Measurements from ENCODE around the gene HOXA4. TPM values are rescaled to one million over a fixed set of nuclear protein-coding genes. Genes with fewer than 3 reads are reported as not detected.

The HOXA4 gene
- total and polyA plus RNA-seq, 2 experiments from 2014 or later: 0.69 to 1.3 TPM

- H3K27ac ChIP-seq: no peak overlapping the region
- no peaks in the 10 kb centered on the region for H3K9me2 ChIP-seq (replicated peaks; ENCODE audit: insufficient read depth)
- TF ChIP-seq EZH2 (IDR thresholded peaks at IDR 0.05; ENCODE audit: borderline replicate concordance) (peak; percentile 98), EZH2phosphoT487 (IDR thresholded peaks at IDR 0.05; ENCODE audit: low read depth, severe bottlenecking, unreplicated experiment) (peak; percentile 42)
- TF ChIP-seq, protein P1, sequence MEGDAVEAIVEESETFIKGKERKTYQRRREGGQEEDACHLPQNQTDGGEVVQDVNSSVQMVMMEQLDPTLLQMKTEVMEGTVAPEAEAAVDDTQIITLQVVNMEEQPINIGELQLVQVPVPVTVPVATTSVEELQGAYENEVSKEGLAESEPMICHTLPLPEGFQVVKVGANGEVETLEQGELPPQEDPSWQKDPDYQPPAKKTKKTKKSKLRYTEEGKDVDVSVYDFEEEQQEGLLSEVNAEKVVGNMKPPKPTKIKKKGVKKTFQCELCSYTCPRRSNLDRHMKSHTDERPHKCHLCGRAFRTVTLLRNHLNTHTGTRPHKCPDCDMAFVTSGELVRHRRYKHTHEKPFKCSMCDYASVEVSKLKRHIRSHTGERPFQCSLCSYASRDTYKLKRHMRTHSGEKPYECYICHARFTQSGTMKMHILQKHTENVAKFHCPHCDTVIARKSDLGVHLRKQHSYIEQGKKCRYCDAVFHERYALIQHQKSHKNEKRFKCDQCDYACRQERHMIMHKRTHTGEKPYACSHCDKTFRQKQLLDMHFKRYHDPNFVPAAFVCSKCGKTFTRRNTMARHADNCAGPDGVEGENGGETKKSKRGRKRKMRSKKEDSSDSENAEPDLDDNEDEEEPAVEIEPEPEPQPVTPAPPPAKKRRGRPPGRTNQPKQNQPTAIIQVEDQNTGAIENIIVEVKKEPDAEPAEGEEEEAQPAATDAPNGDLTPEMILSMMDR (IDR thresholded peaks at IDR 0.05; ENCODE audit: poor library complexity): no peak
- WGBS (ENCODE audit: low lambda C conversion rate, missing lambda C conversion rate): 24% methylated on average over 48 of the region's 48 CpGs
- peak overlapping the region; percentile 79 for H3K4me2 ChIP-seq
- no peaks in the 10 kb centered on the region for H3K9me3 ChIP-seq (ENCODE audit: low read depth)
- H3K79me2 ChIP-seq: no peaks in the 10 kb centered on the region
- H3K4me3 ChIP-seq: peak overlapping the region; percentile 48
- H3K36me3 ChIP-seq (replicated peaks; ENCODE audit: insufficient read depth, low read depth): no peaks in the 10 kb centered on the region
- peaks cover 13% of the 10 kb centered on the region for H3K4me1 ChIP-seq (ENCODE audit: insufficient read depth)
- no peak for DNase-seq (ENCODE audit: low spot score)
- no peaks in the 10 kb centered on the region for H4K20me1 ChIP-seq (ENCODE audit: insufficient read depth, poor library complexity, severe bottlenecking)
- peaks cover 96% of the 10 kb centered on the region for H3K27me3 ChIP-seq
- H2AFZ ChIP-seq: peak overlapping the region; percentile 76
Observed at GRCh38 chr7:27154901-27155815, 24.6 kb upstream of the HOXA4 start.

DNA sequence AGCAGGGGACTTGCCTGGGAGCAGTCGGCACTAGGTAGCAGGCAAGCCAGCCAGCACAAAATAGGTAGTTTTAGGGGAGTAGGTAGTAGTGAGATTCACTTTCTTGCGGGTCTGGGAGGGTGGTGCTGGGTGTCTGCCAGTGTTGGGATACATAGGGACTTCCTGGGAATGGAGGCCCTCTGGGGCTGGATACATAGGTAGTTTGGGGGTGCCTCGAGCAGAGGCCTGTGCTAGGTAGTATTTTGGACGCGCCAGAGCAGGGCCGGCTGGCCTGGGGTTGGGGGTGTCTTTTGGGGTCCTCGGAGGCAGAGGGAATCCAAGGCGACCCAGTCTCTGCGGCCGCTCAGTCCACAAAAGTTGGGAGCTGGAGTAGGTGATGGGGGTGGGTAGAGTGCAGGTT is 23.8 kb upstream of the HOXA4 start:
- Histone ChIP-seq H3K27ac (no peak overlapping the region), H3K4me3 (no peak overlapping the region), H3K79me2 (no peaks in the 10 kb centered on the region), H3K4me1 (ENCODE audit: insufficient read depth) (peaks cover 13% of the 10 kb centered on the region), H4K20me1 (ENCODE audit: insufficient read depth, poor library complexity, severe bottlenecking) (no peaks in the 10 kb centered on the region), H3K27me3 (peaks cover 96% of the 10 kb centered on the region), H2AFZ (no peak overlapping the region), H3K4me2 (no peak overlapping the region), H3K9me2 (replicated peaks; ENCODE audit: insufficient read depth) (no peaks in the 10 kb centered on the region), H3K36me3 (replicated peaks; ENCODE audit: insufficient read depth, low read depth) (no peaks in the 10 kb centered on the region), H3K9me3 (ENCODE audit: low read depth) (no peaks in the 10 kb centered on the region)
- 60% methylated on average over 10 of the region's 10 CpGs for WGBS (ENCODE audit: low lambda C conversion rate, missing lambda C conversion rate)
- no peak for DNase-seq (ENCODE audit: low spot score)
- TF ChIP-seq EZH2phosphoT487 (IDR thresholded peaks at IDR 0.05; ENCODE audit: low read depth, severe bottlenecking, unreplicated experiment): no peak
- TF ChIP-seq, protein P1 (IDR thresholded peaks at IDR 0.05; ENCODE audit: poor library complexity): no peak
- TF ChIP-seq EZH2 (IDR thresholded peaks at IDR 0.05; ENCODE audit: borderline replicate concordance): no peak

- WGBS (ENCODE audit: low lambda C conversion rate, missing lambda C conversion rate): 61% methylated on average over 3 of the region's 3 CpGs
- H3K9me2 ChIP-seq (replicated peaks; ENCODE audit: insufficient read depth): no peaks in the 10 kb centered on the region
- H4K20me1 ChIP-seq (ENCODE audit: insufficient read depth, poor library complexity, severe bottlenecking): no peaks in the 10 kb centered on the region
- H3K79me2 ChIP-seq: no peaks in the 10 kb centered on the region
- H3K27me3 ChIP-seq: peaks cover 96% of the 10 kb centered on the region
- no peak overlapping the region for H3K4me2 ChIP-seq
- H2AFZ ChIP-seq: no peak overlapping the region
- no peaks in the 10 kb centered on the region for H3K9me3 ChIP-seq (ENCODE audit: low read depth)
- H3K4me1 ChIP-seq (ENCODE audit: insufficient read depth): peaks cover 13% of the 10 kb centered on the region
- no peak for DNase-seq (ENCODE audit: low spot score)
- no peaks in the 10 kb centered on the region for H3K36me3 ChIP-seq (replicated peaks; ENCODE audit: insufficient read depth, low read depth)
- no peak overlapping the region for H3K4me3 ChIP-seq
- no peak overlapping the region for H3K27ac ChIP-seq
- TF ChIP-seq EZH2 (IDR thresholded peaks at IDR 0.05; ENCODE audit: borderline replicate concordance): no peak
- TF ChIP-seq, protein P1 (IDR thresholded peaks at IDR 0.05; ENCODE audit: poor library complexity): no peak
- TF ChIP-seq EZH2phosphoT487 (IDR thresholded peaks at IDR 0.05; ENCODE audit: low read depth, severe bottlenecking, unreplicated experiment): no peak
Observed at GRCh38 chr7:27153526-27153925, 23.0 kb upstream of the HOXA4 start.
